ENCODE results near the gene LIPT1. TPM values are rescaled to one million over a fixed set of nuclear protein-coding genes. Genes with fewer than 3 reads are reported as not detected.

Gene LIPT1
- total RNA-seq, 1 donor from 2014 or later, result 3.4 TPM

- Mint-ChIP-seq H3K4me1 (ENCODE audit: low read depth, unreplicated experiment) (no peaks in the 10 kb centered on the region), H3K4me3 (ENCODE audit: unreplicated experiment) (no peak overlapping the region), H3K27me3 (ENCODE audit: low read depth, unreplicated experiment) (no peaks in the 10 kb centered on the region), H3K36me3 (ENCODE audit: low read depth, unreplicated experiment) (no peaks in the 10 kb centered on the region), H3K9me3 (ENCODE audit: unreplicated experiment) (no peaks in the 10 kb centered on the region), H3K27ac (ENCODE audit: unreplicated experiment) (no peak overlapping the region)
- Histone ChIP-seq H3K27ac (ENCODE audit: low read depth, low read length) (no peak overlapping the region), H3K4me3 (ENCODE audit: insufficient read depth, low read depth, low read length) (no peak overlapping the region), H3K36me3 (ENCODE audit: insufficient read depth, low read length) (peaks cover 7% of the 10 kb centered on the region), H3K9ac (ENCODE audit: low read length) (no peak overlapping the region), H3K79me2 (ENCODE audit: insufficient read depth, low read length) (no peaks in the 10 kb centered on the region), H3K27me3 (ENCODE audit: insufficient read depth, low read length) (no peaks in the 10 kb centered on the region), H3K4me2 (ENCODE audit: low read length) (no peak overlapping the region), H3K4me1 (ENCODE audit: insufficient read depth, low read length) (no peaks in the 10 kb centered on the region), H3K9me3 (ENCODE audit: insufficient read depth, low read depth, low read length) (no peaks in the 10 kb centered on the region), H2AFZ (ENCODE audit: low read depth, low read length) (no peak overlapping the region), H4K20me1 (ENCODE audit: insufficient read depth, low read length) (no peaks in the 10 kb centered on the region)
- no peak for TF ChIP-seq EZH2 (IDR thresholded peaks at IDR 0.05; ENCODE audit: insufficient read depth, low read length)
- TF ChIP-seq CTCF (IDR thresholded peaks at IDR 0.05; ENCODE audit: insufficient read depth, low read depth, low read length), result no peak
- FAIRE-seq, result no peak
- DNase-seq (ENCODE audit: low read depth), result no peak
Observed at GRCh38 chr2:99166218-99166617, 11.5 kb downstream of the LIPT1 start.

- no peak overlapping the region for H2AFZ ChIP-seq (ENCODE audit: low read depth, low read length)
- H3K4me1 Mint-ChIP-seq (ENCODE audit: low read depth, unreplicated experiment), result no peaks in the 10 kb centered on the region
- H3K79me2 ChIP-seq (ENCODE audit: insufficient read depth, low read length), result no peaks in the 10 kb centered on the region
- FAIRE-seq (no peak), DNase-seq (ENCODE audit: low read depth) (no peak)
- no peak overlapping the region for H3K27ac ChIP-seq (ENCODE audit: low read depth, low read length)
- no peak for TF ChIP-seq EZH2 (IDR thresholded peaks at IDR 0.05; ENCODE audit: insufficient read depth, low read length)
- no peak for TF ChIP-seq CTCF (IDR thresholded peaks at IDR 0.05; ENCODE audit: insufficient read depth, low read depth, low read length)
- peaks cover 4% of the 10 kb centered on the region for H4K20me1 ChIP-seq (ENCODE audit: insufficient read depth, low read length)
- H3K27me3 ChIP-seq (ENCODE audit: insufficient read depth, low read length), result no peaks in the 10 kb centered on the region
- H3K27ac Mint-ChIP-seq (ENCODE audit: unreplicated experiment), result no peak overlapping the region
- no peak overlapping the region for H3K4me2 ChIP-seq (ENCODE audit: low read length)
- no peaks in the 10 kb centered on the region for H3K4me1 ChIP-seq (ENCODE audit: insufficient read depth, low read length)
- H3K27me3 Mint-ChIP-seq (ENCODE audit: low read depth, unreplicated experiment), result no peaks in the 10 kb centered on the region
- no peaks in the 10 kb centered on the region for H3K36me3 Mint-ChIP-seq (ENCODE audit: low read depth, unreplicated experiment)
- H3K9me3 ChIP-seq (ENCODE audit: insufficient read depth, low read depth, low read length), result no peaks in the 10 kb centered on the region
- peaks cover 18% of the 10 kb centered on the region for H3K36me3 ChIP-seq (ENCODE audit: insufficient read depth, low read length)
- no peak overlapping the region for H3K9ac ChIP-seq (ENCODE audit: low read length)
- H3K4me3 ChIP-seq (ENCODE audit: insufficient read depth, low read depth, low read length), result no peak overlapping the region
- no peak overlapping the region for H3K4me3 Mint-ChIP-seq (ENCODE audit: unreplicated experiment)
- H3K9me3 Mint-ChIP-seq (ENCODE audit: unreplicated experiment), result no peaks in the 10 kb centered on the region
Observed at GRCh38 chr2:99169534-99169933, 14.8 kb downstream of the LIPT1 start.

- Mint-ChIP-seq H3K4me3 (ENCODE audit: unreplicated experiment) (no peak overlapping the region), H3K9me3 (ENCODE audit: unreplicated experiment) (no peaks in the 10 kb centered on the region), H3K27me3 (ENCODE audit: low read depth, unreplicated experiment) (no peaks in the 10 kb centered on the region), H3K36me3 (ENCODE audit: low read depth, unreplicated experiment) (no peaks in the 10 kb centered on the region), H3K27ac (ENCODE audit: unreplicated experiment) (no peak overlapping the region), H3K4me1 (ENCODE audit: low read depth, unreplicated experiment) (no peaks in the 10 kb centered on the region)
- FAIRE-seq (no peak), DNase-seq (ENCODE audit: low read depth) (no peak)
- no peak overlapping the region for H3K4me2 ChIP-seq (ENCODE audit: low read length)
- peaks cover 16% of the 10 kb centered on the region for H3K36me3 ChIP-seq (ENCODE audit: insufficient read depth, low read length)
- H3K79me2 ChIP-seq (ENCODE audit: insufficient read depth, low read length), result no peaks in the 10 kb centered on the region
- no peaks in the 10 kb centered on the region for H3K4me1 ChIP-seq (ENCODE audit: insufficient read depth, low read length)
- TF ChIP-seq EZH2 (IDR thresholded peaks at IDR 0.05; ENCODE audit: insufficient read depth, low read length), result no peak
- no peak for TF ChIP-seq CTCF (IDR thresholded peaks at IDR 0.05; ENCODE audit: insufficient read depth, low read depth, low read length)
- H3K4me3 ChIP-seq (ENCODE audit: insufficient read depth, low read depth, low read length), result no peak overlapping the region
- H2AFZ ChIP-seq (ENCODE audit: low read depth, low read length), result no peak overlapping the region
- no peaks in the 10 kb centered on the region for H3K9me3 ChIP-seq (ENCODE audit: insufficient read depth, low read depth, low read length)
- H3K27me3 ChIP-seq (ENCODE audit: insufficient read depth, low read length), result no peaks in the 10 kb centered on the region
- H3K9ac ChIP-seq (ENCODE audit: low read length), result no peak overlapping the region
- no peak overlapping the region for H3K27ac ChIP-seq (ENCODE audit: low read depth, low read length)
- H4K20me1 ChIP-seq (ENCODE audit: insufficient read depth, low read length), result peaks cover 4% of the 10 kb centered on the region
Observed at GRCh38 chr2:99171377-99172140, 16.8 kb downstream of the LIPT1 start.

All from astrocyte (in vitro differentiated cells and primary cell).